H54 (cell line): ENCODE results near the gene TANC2.

Source experiments
- DNase-seq: peaks from one replicate; pipeline ENCODE4 v3.0.0; 2011; ENCODE audit warnings: low spot score, mixed read lengths; ENCODE audit not compliant: insufficient read length
- FAIRE-seq: peaks from 3 replicates; lab custom pipeline; 2011; peaks lifted over from hg19 to GRCh38; lab: Jason Lieb, UNC
- POLR2A ChIP-seq: IDR thresholded peaks from 2 replicates; pipeline ENCODE4 v1.6.1; 2011; ENCODE audit warnings: low read depth, mild to moderate bottlenecking, low read length

The TANC2 gene

GRCh38 chr17:62935523-62935922 lies 30.5 kb upstream of the TANC2 start:
- FAIRE-seq (no peak), DNase-seq (no peak)
- TF ChIP-seq POLR2A = no peak

GRCh38 chr17:62937606-62938005 lies 28.4 kb upstream of the TANC2 start:
- FAIRE-seq (no peak), DNase-seq (no peak)
- no peak for TF ChIP-seq POLR2A

GRCh38 chr17:62941358-62941991 lies 24.6 kb upstream of the TANC2 start:
- DNase-seq (no peak), FAIRE-seq (no peak)
- no peak for TF ChIP-seq POLR2A

GRCh38 chr17:62948370-62948769 lies 17.7 kb upstream of the TANC2 start:
- no peak for TF ChIP-seq POLR2A
- DNase-seq (no peak), FAIRE-seq (no peak)

- DNase-seq = no peak
- no peak for FAIRE-seq
- no peak for TF ChIP-seq POLR2A
Measured at GRCh38 chr17:62949036-62949435, 17.0 kb upstream of the TANC2 start.

GRCh38 chr17:62950067-62950466 lies 16.0 kb upstream of the TANC2 start:
- FAIRE-seq = peak; percentile 94

GRCh38 chr17:62955841-62956352 lies 10.1 kb upstream of the TANC2 start:
- no peak for DNase-seq
- FAIRE-seq = no peak
- no peak for TF ChIP-seq POLR2A

More at GRCh38 chr17:62950067-62950466, 16.0 kb upstream of the TANC2 start:
- TF ChIP-seq POLR2A = no peak
- DNase-seq = peak; percentile 34

GRCh38 chr17:62963296-62963695 lies 2.7 kb upstream of the TANC2 start:
- FAIRE-seq = peak; percentile 99
- no peak for TF ChIP-seq POLR2A
- DNase-seq = peak; percentile 94

GRCh38 chr17:62964506-62964905 lies 1.5 kb upstream of the TANC2 start:
- TF ChIP-seq POLR2A = no peak
- DNase-seq = no peak
- FAIRE-seq = no peak

- no peak for TF ChIP-seq POLR2A
- DNase-seq (no peak), FAIRE-seq (no peak)
Measured at GRCh38 chr17:62965174-62965685, 805 bp upstream of the TANC2 start.

GRCh38 chr17:62966426-62967204 lies 580 bp downstream of the TANC2 start:
- DNase-seq (peak; percentile 45), FAIRE-seq (no peak)
- TF ChIP-seq POLR2A = no peak; the same call in 1 of the 2 replicates

- TF ChIP-seq POLR2A = no peak
- no peak for DNase-seq
- FAIRE-seq = no peak
Measured at GRCh38 chr17:62967205-62967529, 1.1 kb downstream of the TANC2 start.

GRCh38 chr17:62968445-62968923 lies 2.4 kb downstream of the TANC2 start:
- FAIRE-seq = peak; percentile 85
- peak; percentile 93 for DNase-seq
- no peak for TF ChIP-seq POLR2A

GRCh38 chr17:62970610-62971009 lies 4.6 kb downstream of the TANC2 start:
- DNase-seq = no peak
- no peak for TF ChIP-seq POLR2A
- no peak for FAIRE-seq

- no peak for TF ChIP-seq POLR2A
- FAIRE-seq = no peak
- DNase-seq = no peak
Measured at GRCh38 chr17:62971853-62972252, 5.8 kb downstream of the TANC2 start.
